Measurements from ENCODE around the gene SEZ6L2. TPM values are rescaled to one million over a fixed set of nuclear protein-coding genes. Genes with fewer than 3 reads are reported as not detected.

The SEZ6L2 gene
- total and polyA plus RNA-seq, 5 donors from 2014 or later: not detected

GRCh38 chr16:29868396-29869009 is 30.8 kb downstream of the SEZ6L2 start:
- peaks cover 7% of the 10 kb centered on the region for H3K27me3 Mint-ChIP-seq
- no peaks in the 10 kb centered on the region for H3K9me3 Mint-ChIP-seq
- Histone ChIP-seq H3K36me3 (ENCODE audit: control insufficient read depth, insufficient read depth, low read length) (no peaks in the 10 kb centered on the region), H3K9me3 (ENCODE audit: control insufficient read depth in 2 of 2, low read length in 2 of 2) (no peaks in the 10 kb centered on the region), H3K4me3 (ENCODE audit: low read depth, low read length) (no peak overlapping the region), H3K4me1 (ENCODE audit: control insufficient read depth, insufficient read depth, low read length, poor library complexity, severe bottlenecking) (peaks cover 5% of the 10 kb centered on the region), H3K27ac (ENCODE audit: insufficient read depth, low read length, poor library complexity, severe bottlenecking) (no peak overlapping the region), H3K27me3 (ENCODE audit: control insufficient read depth, insufficient read depth, low read length) (no peaks in the 10 kb centered on the region)
- peaks cover 0 to 3% (median 2%) of the 10 kb centered on the region in 4 donors for H3K4me1 Mint-ChIP-seq
- H3K4me3 Mint-ChIP-seq: no peak overlapping the region
- ATAC-seq (ENCODE audit: low read depth in 2 of 2) (no peak), DNase-seq (no peak)
- no peak overlapping the region for H3K27ac Mint-ChIP-seq
- H3K36me3 Mint-ChIP-seq: no peaks in the 10 kb centered on the region

DNA sequence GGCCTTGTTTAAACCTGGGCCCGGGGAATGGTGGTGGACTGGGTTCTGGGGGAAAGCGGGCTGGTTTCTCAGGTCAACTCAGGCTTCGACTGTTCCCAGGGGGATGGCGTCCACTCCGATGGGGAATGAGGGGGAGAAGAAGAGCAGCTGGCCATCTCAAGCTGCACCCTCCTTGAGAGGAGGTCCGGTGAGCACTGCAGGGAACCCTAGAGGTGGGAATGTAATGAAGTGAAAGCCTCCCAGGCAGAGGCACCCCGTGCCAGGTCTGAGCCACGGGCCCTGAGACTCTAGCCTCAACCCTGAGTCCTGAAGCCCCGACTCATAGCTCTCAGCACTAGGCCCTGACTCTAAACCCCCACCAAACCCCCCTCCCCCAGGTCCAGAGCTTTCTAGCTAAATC is 35.1 kb downstream of the SEZ6L2 start:
- Mint-ChIP-seq H3K27ac (no peak overlapping the region), H3K4me3 (no peak overlapping the region), H3K36me3 (peaks cover 11% of the 10 kb centered on the region), H3K4me1 (peaks cover 0 to 36% (median 16%) of the 10 kb centered on the region in 4 donors), H3K9me3 (no peaks in the 10 kb centered on the region), H3K27me3 (peaks cover 9% of the 10 kb centered on the region)
- Histone ChIP-seq H3K4me3 (ENCODE audit: low read depth, low read length) (no peak overlapping the region), H3K27ac (ENCODE audit: insufficient read depth, low read length, poor library complexity, severe bottlenecking) (no peak overlapping the region), H3K9me3 (ENCODE audit: control insufficient read depth in 2 of 2, low read length in 2 of 2) (no peaks in the 10 kb centered on the region), H3K4me1 (ENCODE audit: control insufficient read depth, insufficient read depth, low read length, poor library complexity, severe bottlenecking) (peaks cover 27% of the 10 kb centered on the region), H3K27me3 (ENCODE audit: control insufficient read depth, insufficient read depth, low read length) (no peaks in the 10 kb centered on the region), H3K36me3 (ENCODE audit: control insufficient read depth, insufficient read depth, low read length) (peaks cover 15% of the 10 kb centered on the region)
- DNase-seq: no peak
- no peak for ATAC-seq (ENCODE audit: low read depth in 2 of 2)

- DNase-seq (no peak), ATAC-seq (ENCODE audit: low read depth in 2 of 2) (no peak)
- no peaks in the 10 kb centered on the region for H3K27me3 ChIP-seq (ENCODE audit: control insufficient read depth, insufficient read depth, low read length)
- peak overlapping the region; percentile 86 to 99 (median 97) for H3K4me3 Mint-ChIP-seq
- H3K4me3 ChIP-seq (ENCODE audit: low read depth, low read length): peak overlapping the region; percentile 90
- H3K27ac ChIP-seq (ENCODE audit: insufficient read depth, low read length, poor library complexity, severe bottlenecking): peak overlapping the region; percentile 82
- H3K36me3 ChIP-seq (ENCODE audit: control insufficient read depth, insufficient read depth, low read length): peaks cover 21% of the 10 kb centered on the region
- H3K4me1 ChIP-seq (ENCODE audit: control insufficient read depth, insufficient read depth, low read length, poor library complexity, severe bottlenecking): peaks cover 27% of the 10 kb centered on the region
- peaks cover 9% of the 10 kb centered on the region for H3K27me3 Mint-ChIP-seq
- no peaks in the 10 kb centered on the region for H3K9me3 Mint-ChIP-seq
- H3K27ac Mint-ChIP-seq: peak overlapping the region; percentile 98 to 99 (median 98)
- peaks cover 15% of the 10 kb centered on the region for H3K36me3 Mint-ChIP-seq
- peaks cover 0 to 37% (median 16%) of the 10 kb centered on the region in 4 donors for H3K4me1 Mint-ChIP-seq
- H3K9me3 ChIP-seq (ENCODE audit: control insufficient read depth in 2 of 2, low read length in 2 of 2): no peaks in the 10 kb centered on the region
Observed at GRCh38 chr16:29863669-29863984, 35.7 kb downstream of the SEZ6L2 start.

DNA sequence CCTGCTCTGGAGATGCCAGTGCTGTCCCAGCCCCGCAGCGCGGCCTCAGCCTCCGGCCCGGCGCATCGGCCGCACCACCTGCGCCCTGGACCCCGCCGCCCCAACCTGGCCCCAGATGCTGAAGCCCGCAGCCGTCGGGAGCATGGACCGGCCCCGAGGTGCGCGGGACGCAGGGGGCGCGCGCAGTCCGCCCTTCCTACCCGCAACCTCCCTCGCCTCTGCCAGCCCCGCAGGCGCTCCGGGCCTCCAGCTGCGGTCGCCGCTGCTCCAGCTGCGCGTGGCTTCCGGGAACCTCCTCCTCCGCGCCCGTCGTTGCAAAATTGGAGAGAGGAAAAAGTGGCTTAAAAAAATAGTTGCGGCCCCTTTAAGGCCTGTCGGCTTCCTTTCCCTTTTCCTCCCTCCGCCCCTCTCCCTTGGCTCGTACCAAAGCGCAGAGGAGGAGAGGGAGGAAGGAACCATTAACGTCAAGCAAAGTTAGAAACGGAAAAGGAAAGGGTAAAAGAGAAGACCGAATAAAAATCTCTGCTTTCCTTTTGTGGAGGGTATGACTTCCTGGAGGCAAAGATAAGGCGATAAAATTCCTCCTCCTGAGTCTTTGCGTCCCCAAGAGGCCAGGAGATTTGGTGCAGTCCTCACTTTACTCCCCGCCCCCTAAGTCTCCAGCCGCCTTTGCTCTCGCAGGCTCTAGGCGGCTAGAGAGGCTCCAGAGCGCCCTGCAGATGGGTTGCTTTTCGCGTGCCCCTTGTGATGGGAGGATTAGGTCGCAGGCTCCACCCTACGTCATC is 36.3 kb downstream of the SEZ6L2 start, which contains the start of gene CDIPT:
CDIPT (minus strand) TSS at position 343 of the 785 bp plus-strand sequence. CDS start 369 bp downstream, outside the sequence.
- Histone ChIP-seq H3K27ac (ENCODE audit: insufficient read depth, low read length, poor library complexity, severe bottlenecking) (peak within 1 kb of the TSS; percentile 82), H3K4me3 (ENCODE audit: low read depth, low read length) (peak within 1 kb of the TSS; percentile 90), H3K36me3 (ENCODE audit: control insufficient read depth, insufficient read depth, low read length) (peaks cover 25% of the 10 kb centered on the region), H3K4me1 (ENCODE audit: control insufficient read depth, insufficient read depth, low read length, poor library complexity, severe bottlenecking) (peaks cover 27% of the 10 kb centered on the region), H3K9me3 (ENCODE audit: control insufficient read depth in 2 of 2, low read length in 2 of 2) (no peaks in the 10 kb centered on the region), H3K27me3 (ENCODE audit: control insufficient read depth, insufficient read depth, low read length) (no peaks in the 10 kb centered on the region)
- H3K27ac Mint-ChIP-seq: peak within 1 kb of the TSS; percentile 98 to 99 (median 98)
- ATAC-seq (ENCODE audit: low read depth in 2 of 2) (peak; percentile 99 to 100), DNase-seq (peak; percentile 90 to 98 (median 96))
- peaks cover 4 to 39% (median 16%) of the 10 kb centered on the region in 4 donors for H3K4me1 Mint-ChIP-seq
- H3K27me3 Mint-ChIP-seq: peaks cover 9% of the 10 kb centered on the region
- no peaks in the 10 kb centered on the region for H3K9me3 Mint-ChIP-seq
- H3K4me3 Mint-ChIP-seq: peak within 1 kb of the TSS; percentile 86 to 99 (median 97)
- H3K36me3 Mint-ChIP-seq: peaks cover 18% of the 10 kb centered on the region

DNA sequence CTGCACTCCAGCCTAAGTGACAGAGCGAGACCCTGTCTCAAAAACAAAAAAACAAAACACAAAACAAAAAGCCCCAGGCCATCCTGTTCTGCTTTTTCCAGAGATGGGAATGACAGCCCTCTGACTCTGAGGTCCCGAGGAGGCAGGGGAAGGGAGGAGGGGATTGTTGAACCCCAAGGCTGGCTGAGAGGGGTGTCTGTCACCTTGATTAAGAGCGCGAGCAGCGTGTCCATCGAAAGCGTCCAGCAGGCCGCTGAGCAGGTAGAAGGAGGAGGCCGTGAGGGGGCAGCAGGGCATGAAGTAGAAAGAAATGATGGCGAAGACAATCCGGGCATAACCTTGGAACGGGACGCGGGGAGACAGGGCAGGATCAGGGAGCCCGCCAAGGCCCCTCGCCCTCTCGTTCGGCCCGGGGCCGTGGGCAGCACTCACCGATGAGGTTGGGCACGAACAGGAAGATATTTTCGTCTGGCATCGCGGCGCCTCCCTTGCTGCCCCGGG is 36.9 kb downstream of the SEZ6L2 start:
- peaks cover 25% of the 10 kb centered on the region for H3K36me3 ChIP-seq (ENCODE audit: control insufficient read depth, insufficient read depth, low read length)
- peaks cover 27% of the 10 kb centered on the region for H3K4me1 ChIP-seq (ENCODE audit: control insufficient read depth, insufficient read depth, low read length, poor library complexity, severe bottlenecking)
- H3K27ac ChIP-seq (ENCODE audit: insufficient read depth, low read length, poor library complexity, severe bottlenecking): peak overlapping the region; percentile 82
- Mint-ChIP-seq H3K27ac (peak overlapping the region; percentile 94 to 98 (median 95)), H3K4me1 (peaks cover 5 to 39% (median 15%) of the 10 kb centered on the region in 4 donors), H3K4me3 (peak overlapping the region; percentile 86 to 99 (median 97)), H3K27me3 (peaks cover 9% of the 10 kb centered on the region), H3K36me3 (peaks cover 18% of the 10 kb centered on the region), H3K9me3 (no peaks in the 10 kb centered on the region)
- H3K4me3 ChIP-seq (ENCODE audit: low read depth, low read length): peak overlapping the region; percentile 72
- DNase-seq: no peak
- H3K27me3 ChIP-seq (ENCODE audit: control insufficient read depth, insufficient read depth, low read length): no peaks in the 10 kb centered on the region
- ATAC-seq (ENCODE audit: low read depth in 2 of 2): no peak
- H3K9me3 ChIP-seq (ENCODE audit: control insufficient read depth in 2 of 2, low read length in 2 of 2): no peaks in the 10 kb centered on the region

DNA sequence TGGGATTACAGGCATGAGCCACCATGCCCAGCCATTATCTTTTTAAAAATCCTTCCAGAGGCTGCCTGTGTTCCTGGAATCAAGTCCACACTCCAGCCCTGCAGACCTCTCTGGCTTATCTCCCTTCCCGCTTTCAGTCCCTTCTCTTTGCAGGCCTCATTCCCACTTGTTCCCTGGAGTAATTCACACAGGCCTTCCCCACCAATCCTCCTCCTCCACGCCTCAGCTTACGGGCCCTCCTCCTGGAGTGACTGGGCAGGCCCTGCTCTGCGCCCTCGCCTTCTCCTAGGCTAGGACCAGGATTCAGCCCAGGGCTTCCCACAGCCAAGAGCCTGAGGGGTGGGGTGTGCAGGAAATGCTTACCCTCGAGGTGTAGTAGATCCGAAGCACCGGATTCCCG is 39.1 kb downstream of the SEZ6L2 start:
- Mint-ChIP-seq H3K27ac (peak overlapping the region in 2 of 3 donors; percentile 48 to 65), H3K36me3 (peaks cover 23% of the 10 kb centered on the region), H3K9me3 (no peaks in the 10 kb centered on the region), H3K4me1 (peaks cover 5 to 39% (median 16%) of the 10 kb centered on the region in 4 donors), H3K4me3 (peak overlapping the region in 3 of 4 donors; percentile 86 to 98 (median 96)), H3K27me3 (peaks cover 9% of the 10 kb centered on the region)
- no peaks in the 10 kb centered on the region for H3K27me3 ChIP-seq (ENCODE audit: control insufficient read depth, insufficient read depth, low read length)
- H3K27ac ChIP-seq (ENCODE audit: insufficient read depth, low read length, poor library complexity, severe bottlenecking): no peak overlapping the region
- peaks cover 27% of the 10 kb centered on the region for H3K4me1 ChIP-seq (ENCODE audit: control insufficient read depth, insufficient read depth, low read length, poor library complexity, severe bottlenecking)
- H3K4me3 ChIP-seq (ENCODE audit: low read depth, low read length): no peak overlapping the region
- DNase-seq (no peak), ATAC-seq (ENCODE audit: low read depth in 2 of 2) (no peak)
- H3K36me3 ChIP-seq (ENCODE audit: control insufficient read depth, insufficient read depth, low read length): peaks cover 25% of the 10 kb centered on the region
- H3K9me3 ChIP-seq (ENCODE audit: control insufficient read depth in 2 of 2, low read length in 2 of 2): no peaks in the 10 kb centered on the region

GRCh38 chr16:29858974-29859373 is 40.4 kb downstream of the SEZ6L2 start:
- Histone ChIP-seq H3K27ac (ENCODE audit: insufficient read depth, low read length, poor library complexity, severe bottlenecking) (no peak overlapping the region), H3K9me3 (ENCODE audit: control insufficient read depth in 2 of 2, low read length in 2 of 2) (no peaks in the 10 kb centered on the region), H3K27me3 (ENCODE audit: control insufficient read depth, insufficient read depth, low read length) (no peaks in the 10 kb centered on the region), H3K4me1 (ENCODE audit: control insufficient read depth, insufficient read depth, low read length, poor library complexity, severe bottlenecking) (peaks cover 27% of the 10 kb centered on the region), H3K4me3 (ENCODE audit: low read depth, low read length) (no peak overlapping the region), H3K36me3 (ENCODE audit: control insufficient read depth, insufficient read depth, low read length) (peaks cover 25% of the 10 kb centered on the region)
- no peak overlapping the region for H3K27ac Mint-ChIP-seq
- no peak for DNase-seq
- peaks cover 23% of the 10 kb centered on the region for H3K36me3 Mint-ChIP-seq
- peaks cover 5 to 39% (median 16%) of the 10 kb centered on the region in 4 donors for H3K4me1 Mint-ChIP-seq
- no peak for ATAC-seq (ENCODE audit: low read depth in 2 of 2)
- H3K27me3 Mint-ChIP-seq: peaks cover 4% of the 10 kb centered on the region
- no peaks in the 10 kb centered on the region for H3K9me3 Mint-ChIP-seq
- H3K4me3 Mint-ChIP-seq: peak overlapping the region in 3 of 4 donors; percentile 21 to 64 (median 61)

Data from CD4-positive, CD25-positive, alpha-beta regulatory T cell (primary cell).